ES-I3 (cell line): ENCODE data around the gene NALCN.
A peak's percentile ranks its signal among the peaks of the same experiment; 100 is the strongest.

Experiments used
- H3K36me3 ChIP-seq: 2 replicates; pipeline ENCODE4 v1.6.1; 2013; ENCODE audit warnings: mild to moderate bottlenecking, low read length, control low read depth, moderate library complexity; ENCODE audit not compliant: insufficient read depth
- H3K4me1 ChIP-seq: 2 replicates; pipeline ENCODE4 v1.6.1; 2013; ENCODE audit warnings: mild to moderate bottlenecking, control low read depth, low read length; ENCODE audit not compliant: insufficient read depth
- H3K9ac ChIP-seq: 2 replicates; pipeline ENCODE4 v1.6.1; 2013; ENCODE audit warnings: low read depth, mild to moderate bottlenecking, low read length, moderate library complexity
- H3K9me3 ChIP-seq: 2 replicates; pipeline ENCODE4 v1.6.1; 2013; ENCODE audit warnings: mild to moderate bottlenecking, low read length, moderate library complexity; ENCODE audit not compliant: control insufficient read depth, insufficient read depth

The NALCN gene

DNA sequence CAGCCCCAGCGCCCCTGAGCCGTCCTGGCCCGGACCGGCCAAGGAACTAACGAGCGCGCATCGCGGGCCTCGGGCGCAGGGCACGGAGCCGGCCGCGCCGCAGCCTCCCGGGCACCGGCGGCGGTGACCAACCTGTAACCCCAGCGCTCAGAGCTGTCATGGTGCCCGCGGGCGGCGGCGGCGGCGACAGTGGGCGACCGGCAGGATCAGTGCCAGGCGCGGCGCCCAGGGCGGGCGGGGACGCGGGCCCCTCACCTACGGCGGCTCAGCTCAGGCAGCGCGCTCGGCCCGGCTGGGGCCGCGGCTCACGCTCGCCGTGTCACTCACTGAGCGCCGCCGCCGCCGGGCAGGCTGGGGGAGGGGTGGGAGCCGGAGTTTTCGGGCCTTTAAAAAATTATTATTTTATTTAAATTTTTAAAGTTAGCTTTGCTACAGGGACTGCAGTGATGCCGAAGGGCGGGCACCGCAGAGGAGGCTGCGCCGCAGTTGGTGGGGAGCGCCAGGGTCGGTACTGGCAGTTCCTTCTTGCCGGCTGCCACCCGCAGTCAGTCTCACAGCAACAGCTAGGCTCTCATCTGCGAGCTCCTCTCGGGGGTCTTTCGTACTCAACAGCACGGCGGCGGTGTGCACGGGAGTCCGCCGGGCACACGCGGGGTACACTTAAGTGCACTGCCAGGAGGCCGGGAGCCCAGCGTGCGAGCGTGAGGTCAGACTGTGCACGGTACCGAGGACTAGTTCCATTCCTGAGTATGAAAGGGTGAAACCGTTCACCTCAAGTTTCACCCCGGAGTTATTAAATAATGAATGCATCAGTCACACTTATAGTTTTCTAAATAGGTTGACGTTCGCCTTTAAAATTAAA is at the start of gene NALCN:
TSS of gene NALCN (minus strand) at position 328 of the 862 bp plus-strand sequence. CDS start 17,382 bp downstream, outside the sequence.
- no peaks in the 10 kb centered on the region for H3K36me3 ChIP-seq
- H3K9ac ChIP-seq, result peak within 1 kb of the TSS; percentile 57; the same call in 1 of the 2 replicates
- H3K9me3 ChIP-seq, result no peaks in the 10 kb centered on the region
- no peaks in the 10 kb centered on the region for H3K4me1 ChIP-seq

DNA sequence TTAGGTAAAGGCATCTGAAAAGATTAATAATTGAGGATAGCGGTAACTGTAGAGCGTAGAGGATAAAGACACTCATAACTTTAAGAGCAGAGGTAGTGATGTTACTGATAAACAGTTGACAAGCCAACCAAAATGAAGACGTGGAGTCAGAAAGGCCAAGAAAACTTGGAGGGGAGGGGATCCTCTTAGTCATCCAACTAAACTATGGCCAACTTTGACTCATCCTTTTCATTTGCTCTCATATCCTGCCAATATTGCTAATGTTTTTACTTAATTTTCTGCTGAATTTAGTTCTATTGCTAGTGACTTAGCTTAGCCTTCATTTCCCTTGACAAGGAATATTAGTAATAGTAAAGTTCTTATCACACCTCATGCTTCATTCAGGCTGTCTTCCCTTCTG is 49.6 kb upstream of the NALCN start:
- H3K9me3 ChIP-seq, result no peaks in the 10 kb centered on the region; the same call in 1 of the 2 replicates
- H3K36me3 ChIP-seq, result no peaks in the 10 kb centered on the region
- no peak overlapping the region for H3K9ac ChIP-seq
- no peaks in the 10 kb centered on the region for H3K4me1 ChIP-seq

- no peaks in the 10 kb centered on the region; the same call in 1 of the 2 replicates for H3K9me3 ChIP-seq
- no peaks in the 10 kb centered on the region for H3K36me3 ChIP-seq
- H3K4me1 ChIP-seq, result 0 out of 2 replicates have a peak, but pooled peaks cover 4% of the 10 kb centered on the region
- no peak overlapping the region for H3K9ac ChIP-seq
Observed at GRCh38 chr13:101457176-101457575, 40.9 kb upstream of the NALCN start.

- H3K9ac ChIP-seq, result no peak overlapping the region
- H3K9me3 ChIP-seq, result no peaks in the 10 kb centered on the region
- no peaks in the 10 kb centered on the region for H3K36me3 ChIP-seq
- peaks cover 5% of the 10 kb centered on the region; the same call in 1 of the 2 replicates for H3K4me1 ChIP-seq
Observed at GRCh38 chr13:101455863-101456262, 39.6 kb upstream of the NALCN start.

GRCh38 chr13:101454767-101455166 is 38.5 kb upstream of the NALCN start:
- Histone ChIP-seq H3K9me3 (no peaks in the 10 kb centered on the region), H3K4me1 (peaks cover 15% of the 10 kb centered on the region), H3K9ac (no peak overlapping the region), H3K36me3 (no peaks in the 10 kb centered on the region)

DNA sequence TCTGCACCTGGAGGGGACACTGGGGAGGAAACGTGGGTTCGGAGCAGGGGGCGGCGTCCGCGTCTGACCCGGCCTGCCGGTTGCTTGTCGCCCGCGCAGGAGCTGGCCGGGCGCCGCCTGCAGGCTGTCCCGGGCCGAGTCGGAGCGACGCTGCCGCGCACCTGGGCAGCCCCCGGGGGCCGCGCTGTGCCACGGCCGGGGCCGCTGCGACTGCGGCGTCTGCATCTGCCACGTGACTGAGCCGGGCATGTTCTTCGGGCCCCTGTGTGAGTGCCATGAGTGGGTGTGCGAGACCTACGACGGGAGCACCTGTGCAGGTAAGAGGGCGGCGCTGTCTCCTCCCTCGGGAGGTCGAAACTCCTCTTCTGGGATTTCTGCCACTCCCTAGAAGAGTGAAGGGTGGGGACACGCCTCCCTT is 37.5 kb upstream of the NALCN start:
- H3K4me1 ChIP-seq, result peaks cover 15% of the 10 kb centered on the region
- peak overlapping the region; percentile 39; the same call in 1 of the 2 replicates for H3K9ac ChIP-seq
- no peaks in the 10 kb centered on the region for H3K9me3 ChIP-seq

DNA sequence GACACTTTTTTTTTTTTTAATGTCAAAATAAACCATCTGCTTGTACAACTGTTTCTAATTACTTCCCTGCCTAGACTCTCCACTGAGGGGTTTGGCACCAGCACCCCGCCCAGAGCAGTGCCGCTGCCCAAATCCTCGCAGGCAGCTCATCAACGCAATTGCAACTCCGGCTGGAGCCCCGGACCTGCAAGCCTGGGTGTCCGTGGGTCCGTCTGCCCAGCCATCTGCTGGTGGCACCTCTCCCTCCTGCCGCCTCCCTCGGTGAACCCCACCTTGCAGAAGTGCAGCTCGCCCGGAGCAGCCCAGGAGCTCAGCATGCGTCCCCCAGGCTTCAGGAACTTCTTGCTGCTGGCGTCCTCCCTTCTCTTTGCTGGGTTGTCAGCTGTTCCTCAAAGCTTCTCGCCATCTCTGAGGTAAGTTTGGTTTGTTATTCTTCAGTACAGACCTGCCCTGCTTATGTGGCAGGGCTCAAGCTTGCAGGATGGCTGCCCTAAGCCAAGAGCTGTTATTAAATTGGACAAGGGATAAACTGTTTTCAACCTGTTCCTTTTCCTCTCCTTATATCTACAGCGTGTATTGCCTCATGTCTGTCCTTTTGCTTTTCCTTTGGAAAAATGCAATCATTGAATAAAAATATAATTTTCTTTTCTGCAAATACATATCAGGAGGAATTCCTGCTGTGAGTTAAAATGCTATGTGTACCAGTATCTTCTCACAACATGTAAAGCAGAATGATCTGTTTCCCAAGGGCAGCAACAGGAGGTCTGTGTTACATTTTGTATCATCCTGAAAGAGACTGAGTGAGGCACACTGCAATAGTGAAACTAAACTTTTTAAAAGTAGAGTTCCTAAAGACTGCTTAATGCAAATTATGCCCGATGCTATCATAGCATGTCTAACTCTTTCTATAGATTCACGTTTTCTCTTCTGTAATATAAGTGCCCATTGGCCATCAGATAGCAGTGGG is 36.5 kb upstream of the NALCN start, which contains the start of gene ITGBL1:
TSS of gene ITGBL1 (plus strand) at position 157 of the 967 bp plus-strand sequence. CDS start at position 316, 159 bp downstream.
- Histone ChIP-seq H3K9me3 (no peaks in the 10 kb centered on the region), H3K4me1 (peaks cover 17% of the 10 kb centered on the region), H3K36me3 (no peaks in the 10 kb centered on the region), H3K9ac (peak within 1 kb of the TSS; percentile 39; the same call in 1 of the 2 replicates)

More for the DNA sequence above, 37.5 kb upstream of the NALCN start:
- no peaks in the 10 kb centered on the region for H3K36me3 ChIP-seq

- Histone ChIP-seq H3K9me3 (no peaks in the 10 kb centered on the region), H3K9ac (no peak overlapping the region), H3K4me1 (peaks cover 19% of the 10 kb centered on the region)
Observed at GRCh38 chr13:101451641-101452040, 35.3 kb upstream of the NALCN start.

GRCh38 chr13:101450749-101451130 is 34.4 kb upstream of the NALCN start:
- Histone ChIP-seq H3K36me3 (no peaks in the 10 kb centered on the region), H3K9ac (no peak overlapping the region), H3K9me3 (no peaks in the 10 kb centered on the region), H3K4me1 (peaks cover 15% of the 10 kb centered on the region)

More at GRCh38 chr13:101451641-101452040, 35.3 kb upstream of the NALCN start:
- no peaks in the 10 kb centered on the region for H3K36me3 ChIP-seq

- H3K36me3 ChIP-seq, result no peaks in the 10 kb centered on the region
- peaks cover 15% of the 10 kb centered on the region for H3K4me1 ChIP-seq
- H3K9me3 ChIP-seq, result no peaks in the 10 kb centered on the region
- H3K9ac ChIP-seq, result no peak overlapping the region
Observed at GRCh38 chr13:101449790-101450748, 33.8 kb upstream of the NALCN start.

DNA sequence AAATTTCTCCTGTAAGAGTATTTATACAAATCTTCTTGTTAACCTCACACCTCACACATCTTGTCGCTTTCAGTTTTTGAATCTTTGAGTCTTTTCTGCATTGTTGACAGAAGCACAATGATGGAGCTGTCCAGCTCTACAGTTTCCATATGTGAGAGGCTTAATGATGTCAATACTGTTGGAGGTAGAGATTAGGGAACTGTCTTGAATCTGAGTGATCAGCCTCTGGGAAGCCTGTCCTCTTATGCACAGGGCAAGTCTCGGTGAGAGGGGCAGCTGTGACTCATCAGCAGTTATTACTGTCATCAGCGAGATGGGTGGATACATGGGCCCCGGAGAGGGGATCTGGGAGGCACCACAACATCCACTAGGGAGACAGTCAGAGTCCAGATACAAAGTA is 31.5 kb upstream of the NALCN start:
- Histone ChIP-seq H3K4me1 (peaks cover 15% of the 10 kb centered on the region), H3K9ac (no peak overlapping the region), H3K9me3 (no peaks in the 10 kb centered on the region), H3K36me3 (no peaks in the 10 kb centered on the region)

GRCh38 chr13:101434486-101434885 is 18.2 kb upstream of the NALCN start:
- Histone ChIP-seq H3K36me3 (no peaks in the 10 kb centered on the region), H3K4me1 (no peaks in the 10 kb centered on the region), H3K9me3 (no peaks in the 10 kb centered on the region), H3K9ac (no peak overlapping the region)

- Histone ChIP-seq H3K36me3 (no peaks in the 10 kb centered on the region), H3K9me3 (no peaks in the 10 kb centered on the region), H3K4me1 (no peaks in the 10 kb centered on the region), H3K9ac (no peak overlapping the region)
Observed at GRCh38 chr13:101433895-101434294, 17.6 kb upstream of the NALCN start.
